Fibroblast of pulmonary artery (primary cell): ENCODE results near the gene PSMD13.

Source experiments
- DNase-seq: peaks from one replicate; pipeline ENCODE4 v3.0.0-alpha.2; 2010; ENCODE audit warnings: low read depth
- H3K4me3 ChIP-seq: replicated peaks from 2 replicates; pipeline ENCODE4 v1.5.1; 2011; ENCODE audit warnings: low read depth, mild to moderate bottlenecking, control low read depth, low read length, moderate library complexity
- TF ChIP-seq, protein P1 (sequence below): IDR thresholded peaks from 2 replicates; pipeline ENCODE4 v1.5.1; 2011; ENCODE audit warnings: mild to moderate bottlenecking, control low read depth, low read length, inconsistent platforms; ENCODE audit errors: missing control alignments

PSMD13 gene

DNA sequence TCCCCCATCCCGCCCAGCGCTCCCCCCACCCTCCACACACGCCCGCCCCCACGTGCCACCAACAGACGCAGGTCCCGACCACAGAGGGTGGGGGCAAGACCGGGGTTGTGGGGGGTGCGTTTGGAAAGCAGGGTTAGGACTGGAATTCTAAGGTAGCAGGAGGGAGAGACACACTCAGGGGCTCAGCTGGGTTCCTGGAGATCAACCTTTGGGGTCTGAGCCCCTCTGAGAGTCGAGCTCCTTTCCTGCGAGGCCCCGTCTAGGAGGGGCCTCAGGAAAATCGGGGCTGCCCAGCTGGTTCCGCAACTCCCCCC, 52.6 kb downstream of the PSMD13 start:
- H3K4me3 ChIP-seq, result peak overlapping the region; percentile 52
- TF ChIP-seq, protein P1, sequence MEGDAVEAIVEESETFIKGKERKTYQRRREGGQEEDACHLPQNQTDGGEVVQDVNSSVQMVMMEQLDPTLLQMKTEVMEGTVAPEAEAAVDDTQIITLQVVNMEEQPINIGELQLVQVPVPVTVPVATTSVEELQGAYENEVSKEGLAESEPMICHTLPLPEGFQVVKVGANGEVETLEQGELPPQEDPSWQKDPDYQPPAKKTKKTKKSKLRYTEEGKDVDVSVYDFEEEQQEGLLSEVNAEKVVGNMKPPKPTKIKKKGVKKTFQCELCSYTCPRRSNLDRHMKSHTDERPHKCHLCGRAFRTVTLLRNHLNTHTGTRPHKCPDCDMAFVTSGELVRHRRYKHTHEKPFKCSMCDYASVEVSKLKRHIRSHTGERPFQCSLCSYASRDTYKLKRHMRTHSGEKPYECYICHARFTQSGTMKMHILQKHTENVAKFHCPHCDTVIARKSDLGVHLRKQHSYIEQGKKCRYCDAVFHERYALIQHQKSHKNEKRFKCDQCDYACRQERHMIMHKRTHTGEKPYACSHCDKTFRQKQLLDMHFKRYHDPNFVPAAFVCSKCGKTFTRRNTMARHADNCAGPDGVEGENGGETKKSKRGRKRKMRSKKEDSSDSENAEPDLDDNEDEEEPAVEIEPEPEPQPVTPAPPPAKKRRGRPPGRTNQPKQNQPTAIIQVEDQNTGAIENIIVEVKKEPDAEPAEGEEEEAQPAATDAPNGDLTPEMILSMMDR, result no peak
- DNase-seq, result no peak

DNA sequence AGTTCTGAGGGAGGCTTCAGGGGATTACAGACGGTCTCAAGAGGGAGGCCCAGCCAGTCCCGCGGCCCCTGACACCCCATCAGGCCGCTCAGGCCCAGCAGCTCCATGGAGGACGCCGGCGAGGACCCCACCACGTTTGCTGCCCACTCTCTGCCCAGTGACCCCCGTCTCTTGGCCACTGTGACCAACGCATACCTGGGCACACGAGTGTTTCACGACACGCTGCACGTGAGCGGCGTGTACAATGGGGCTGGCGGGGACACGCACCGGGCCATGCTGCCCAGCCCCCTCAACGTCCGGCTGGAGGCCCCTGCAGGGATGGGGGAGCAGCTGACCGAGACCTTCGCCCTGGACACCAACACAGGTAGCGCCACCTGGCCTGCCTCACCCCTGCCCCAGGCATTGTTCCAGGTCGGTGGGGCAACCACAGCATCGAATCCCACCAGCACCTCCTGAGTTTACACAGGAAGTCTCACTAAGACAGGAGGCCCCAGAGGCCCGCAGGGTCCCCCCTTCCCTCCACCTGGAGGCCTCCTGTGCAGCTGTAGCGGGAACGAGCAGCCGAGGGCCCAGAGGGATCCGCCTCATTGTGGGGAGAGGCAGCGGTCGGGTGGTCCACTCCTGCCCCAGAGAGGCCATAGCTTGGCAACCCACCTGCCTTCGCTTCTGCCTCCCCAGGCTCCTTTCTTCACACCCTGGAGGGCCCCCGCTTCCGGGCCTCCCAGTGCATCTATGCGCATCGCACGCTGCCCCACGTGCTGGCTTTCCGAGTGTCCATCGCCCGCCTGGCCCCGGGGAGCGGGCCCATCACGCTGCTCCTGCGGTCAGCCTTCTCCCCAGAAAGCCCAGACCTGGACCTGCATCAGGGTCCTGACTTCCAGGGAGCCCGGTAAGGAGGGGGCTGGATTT, 53.2 kb downstream of the PSMD13 start:
- DNase-seq, result no peak
- H3K4me3 ChIP-seq, result peak overlapping the region; percentile 52
- TF ChIP-seq, protein P1, result no peak

DNA sequence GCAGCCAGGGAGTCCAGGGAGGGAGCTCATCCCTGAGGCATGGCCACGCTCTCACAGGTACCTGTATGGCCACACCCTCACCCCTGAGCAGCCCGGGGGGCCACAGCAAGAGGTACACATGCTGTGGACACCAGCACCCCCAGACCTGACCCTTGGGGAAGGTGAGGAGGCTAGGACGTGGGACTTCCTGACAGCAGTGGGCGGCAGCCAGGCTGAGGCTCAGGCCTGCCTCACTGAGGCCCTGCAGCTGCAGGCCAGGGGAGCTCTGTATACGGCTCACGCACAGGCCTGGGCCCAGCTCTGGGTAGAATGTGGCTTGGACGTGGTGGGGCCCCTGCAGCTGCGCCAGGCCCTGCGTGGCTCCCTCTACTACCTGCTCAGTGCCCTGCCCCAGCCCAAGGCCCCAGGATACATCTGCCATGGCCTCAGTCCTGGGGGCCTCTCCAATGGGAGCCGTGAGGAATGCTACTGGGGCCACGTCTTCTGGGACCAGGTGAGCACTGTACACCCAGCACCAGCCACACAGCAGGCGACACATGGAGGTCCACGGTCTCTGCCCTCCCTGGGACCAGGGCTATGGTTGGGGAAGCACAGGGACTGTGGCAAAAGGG, 54.0 kb downstream of the PSMD13 start:
- H3K4me3 ChIP-seq, result no peak overlapping the region
- no peak for DNase-seq
- TF ChIP-seq, protein P1, result no peak

DNA sequence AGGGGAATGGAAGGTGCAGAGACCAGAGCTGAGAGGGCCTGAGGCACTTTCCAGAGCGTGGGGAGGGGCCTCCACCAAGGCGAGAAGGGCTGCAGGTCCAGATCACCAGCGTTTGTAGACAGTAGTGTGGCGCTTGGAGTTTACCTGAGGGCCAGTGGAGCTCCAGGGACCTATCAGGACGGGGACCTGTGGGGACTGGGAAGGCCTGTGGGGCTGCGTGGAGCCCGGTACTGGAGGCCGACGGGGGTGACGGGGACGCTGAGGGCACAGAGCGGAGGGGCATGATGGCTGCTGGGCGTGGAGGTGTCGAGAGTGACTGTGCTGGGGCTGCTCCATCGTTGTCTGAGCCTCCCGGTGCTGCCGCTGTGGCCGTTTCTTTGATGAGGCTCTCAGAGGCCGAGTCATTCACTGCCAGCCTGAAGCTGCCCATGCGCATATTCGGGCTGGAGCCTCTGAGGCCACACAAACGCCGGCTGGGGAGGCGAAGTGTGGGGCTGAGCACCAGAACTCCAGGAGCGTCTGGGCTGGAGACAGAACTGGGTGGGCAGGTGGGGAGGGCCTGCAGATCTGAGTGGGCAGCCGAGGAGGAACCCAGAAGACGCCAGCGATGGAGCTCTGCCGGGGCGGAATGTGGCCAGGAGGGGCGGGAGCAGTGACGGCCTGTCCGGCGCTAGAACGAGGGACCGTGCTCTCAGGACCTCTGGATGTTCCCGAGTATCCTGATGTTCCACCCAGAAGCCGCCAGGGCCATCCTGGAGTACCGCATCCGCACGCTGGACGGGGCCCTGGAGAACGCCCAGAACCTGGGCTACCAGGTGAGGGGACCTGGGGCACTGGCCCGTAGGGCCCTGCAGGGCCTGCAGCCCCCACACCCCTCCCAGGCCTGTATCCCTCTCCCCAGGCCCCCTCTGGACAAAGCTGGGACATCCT, 54.8 kb downstream of the PSMD13 start:
- DNase-seq, result no peak
- TF ChIP-seq, protein P1, result no peak

DNA sequence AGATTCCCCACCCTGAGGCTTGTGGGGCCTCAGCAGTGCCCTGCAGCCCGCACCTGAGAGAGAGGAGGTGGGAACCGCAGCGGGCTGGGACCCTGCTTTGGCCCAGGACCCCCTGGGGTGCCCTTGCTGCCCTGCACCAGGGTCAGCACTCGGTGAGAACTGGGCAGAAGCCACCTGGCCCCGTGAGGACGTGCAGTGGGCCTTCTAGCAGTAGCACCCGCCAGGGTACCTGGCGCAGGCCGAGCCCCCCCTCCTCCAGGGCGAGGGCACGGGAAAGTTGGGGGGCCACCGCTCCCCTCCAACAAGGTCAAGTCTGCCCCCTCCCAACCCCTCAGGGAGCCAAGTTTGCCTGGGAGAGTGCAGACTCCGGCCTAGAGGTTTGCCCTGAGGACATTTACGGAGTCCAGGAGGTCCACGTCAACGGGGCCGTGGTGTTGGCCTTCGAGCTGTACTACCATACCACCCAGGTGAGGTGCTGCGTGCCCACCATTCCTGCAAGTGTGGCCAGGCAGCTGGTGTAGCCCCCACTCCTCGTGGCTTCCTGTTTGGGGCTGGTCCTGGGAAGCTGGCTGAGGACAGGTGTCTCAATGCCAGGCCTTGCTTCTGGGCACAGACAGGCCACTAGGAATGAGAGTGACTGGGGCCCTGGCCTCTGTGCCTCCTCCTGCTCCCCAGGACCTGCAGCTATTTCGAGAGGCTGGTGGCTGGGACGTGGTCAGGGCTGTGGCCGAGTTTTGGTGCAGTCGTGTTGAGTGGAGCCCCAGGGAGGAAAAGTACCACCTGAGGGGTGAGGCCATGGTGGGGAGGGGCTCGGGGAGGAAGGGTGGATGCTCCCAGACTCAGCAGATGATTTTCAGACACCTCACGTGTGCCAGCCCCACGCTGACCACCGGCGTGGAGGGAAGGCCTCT, 55.7 kb downstream of the PSMD13 start:
- no peak for DNase-seq

More for the DNA sequence above, 54.8 kb downstream of the PSMD13 start:
- no peak overlapping the region for H3K4me3 ChIP-seq

More for the DNA sequence above, 55.7 kb downstream of the PSMD13 start:
- no peak overlapping the region for H3K4me3 ChIP-seq
- TF ChIP-seq, protein P1, result no peak
